Jurkat, Clone E6-1 (cell line): ENCODE data around the gene NR2F1-AS1.

Experiments used
- DNase-seq: peaks from one replicate; pipeline ENCODE4 v3.0.0-alpha.2; 2011; ENCODE audit warnings: low read depth, low spot score
- H3K4me3 ChIP-seq: 2 replicates; pipeline ENCODE4 v1.5.1; 2011; ENCODE audit warnings: mild to moderate bottlenecking, low read length, control low read depth, moderate library complexity

NR2F1-AS1 gene

DNA sequence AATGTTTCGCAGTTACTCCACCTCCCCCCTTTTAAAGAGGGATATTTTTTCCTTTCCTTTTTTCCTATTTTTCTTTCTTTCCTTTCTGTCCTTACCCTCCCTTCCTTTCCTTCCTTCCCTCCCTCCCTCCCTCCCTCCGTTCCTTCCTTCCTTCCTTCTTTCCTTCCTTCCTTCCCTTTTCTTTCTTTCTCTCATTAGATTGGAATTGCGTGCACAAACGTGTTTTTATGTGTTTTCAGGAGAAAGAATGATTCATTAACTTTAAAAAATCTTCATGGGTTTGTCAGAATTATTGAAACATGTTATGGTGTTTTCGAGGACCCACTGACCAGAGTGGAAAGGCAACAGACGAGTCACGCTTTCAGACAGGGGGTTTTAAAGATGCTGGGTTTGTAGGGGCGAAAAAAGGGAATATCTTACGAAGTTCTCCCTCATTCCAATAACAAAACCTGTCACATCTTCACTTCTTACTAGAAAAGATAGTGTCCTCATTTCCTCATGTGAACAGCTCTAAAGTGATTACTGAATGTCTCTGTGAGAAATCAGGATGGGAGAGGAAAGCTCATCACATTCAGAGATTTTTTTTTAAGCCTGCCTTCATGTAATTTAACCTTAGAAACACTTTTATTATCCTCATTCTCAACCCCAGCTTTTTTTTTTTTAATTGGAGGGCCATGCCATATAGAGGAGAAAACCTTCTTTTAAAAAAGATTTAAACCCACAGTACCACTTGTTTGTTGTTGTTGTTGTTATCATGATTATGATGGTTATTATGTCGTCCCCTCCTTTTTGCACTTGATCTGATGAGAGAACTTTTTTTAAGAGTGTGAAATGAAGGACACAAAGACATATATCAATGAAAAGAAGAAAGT, 23.9 kb upstream of the NR2F1-AS1 start:
- no peak for DNase-seq
- H3K4me3 ChIP-seq = no peak overlapping the region

DNA sequence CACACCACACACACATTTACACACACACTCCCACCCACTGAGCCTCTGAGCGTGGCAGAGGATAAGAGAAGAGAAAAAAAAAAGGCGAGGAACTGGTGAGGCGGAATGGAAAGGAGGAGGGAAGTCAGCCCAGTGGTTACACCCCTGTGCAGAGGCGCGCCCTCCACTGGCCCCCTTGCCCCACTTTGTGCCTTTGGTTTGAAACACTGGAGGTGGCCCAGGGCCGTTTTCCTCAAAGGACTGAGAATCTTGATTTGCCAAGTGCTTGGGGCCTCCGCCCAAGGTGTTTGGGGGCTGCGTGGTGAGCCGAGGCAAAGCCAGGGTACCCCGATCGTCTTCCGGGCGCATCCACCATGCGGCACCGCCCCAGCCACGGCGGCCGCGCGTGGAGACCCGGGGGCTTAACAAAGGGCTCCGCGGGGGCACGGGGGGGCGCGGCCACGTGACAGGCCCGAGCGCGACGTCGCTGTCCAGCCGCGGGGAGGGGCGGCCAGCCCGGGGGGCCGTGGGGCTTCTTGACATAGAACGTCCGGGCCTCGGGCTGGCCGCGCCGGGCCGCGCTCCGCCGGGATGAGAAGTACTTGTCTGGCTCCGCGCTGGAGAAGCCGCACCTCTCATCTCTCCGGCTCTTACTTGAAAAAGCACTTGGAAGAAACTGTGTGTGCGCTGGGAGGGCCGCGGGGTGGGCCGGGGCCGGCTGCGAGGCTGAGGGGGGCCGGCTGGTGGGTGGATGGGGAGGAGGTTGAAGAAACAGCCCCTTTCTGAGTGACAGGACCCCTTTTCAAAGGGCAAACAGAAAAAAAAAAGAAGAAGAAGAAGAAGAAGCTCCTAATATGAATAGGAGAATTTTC, 23.0 kb upstream of the NR2F1-AS1 start:
- no peak for DNase-seq

DNA sequence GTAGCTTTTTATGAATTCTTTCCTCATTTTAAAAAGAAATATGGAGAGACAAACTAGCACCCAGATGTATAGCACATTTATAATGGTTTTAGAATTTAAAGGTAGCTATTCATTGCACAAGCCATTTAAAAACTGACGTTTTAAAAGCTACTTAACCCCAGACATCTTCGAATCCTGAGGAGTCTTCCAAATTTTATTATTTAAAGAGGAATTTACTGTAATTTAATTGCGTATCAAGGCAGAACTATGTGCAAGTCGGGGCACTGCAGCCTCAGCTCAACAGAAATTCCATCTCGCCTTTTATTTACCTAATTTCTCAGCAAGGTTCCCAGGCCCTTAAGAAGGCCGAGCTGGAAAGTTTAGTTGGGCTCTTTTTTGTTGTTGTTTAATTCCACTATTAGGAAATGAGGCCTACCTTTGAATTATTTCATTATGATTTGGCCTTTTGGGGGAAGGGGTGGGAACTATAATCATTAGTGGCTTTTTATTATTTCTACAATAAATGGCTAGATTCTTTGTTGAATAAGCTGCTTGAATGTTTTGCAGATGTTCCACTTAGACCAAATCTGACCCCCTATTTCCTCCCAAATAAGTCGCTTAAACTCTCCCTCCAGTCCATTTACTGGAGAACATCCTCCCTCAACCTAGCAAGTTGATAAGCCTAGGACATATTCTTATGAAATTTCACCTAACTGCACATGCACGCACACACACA, 22.2 kb upstream of the NR2F1-AS1 start:
- DNase-seq = no peak
- H3K4me3 ChIP-seq = no peak overlapping the region

More for the DNA sequence above, 23.0 kb upstream of the NR2F1-AS1 start:
- no peak overlapping the region for H3K4me3 ChIP-seq

DNA sequence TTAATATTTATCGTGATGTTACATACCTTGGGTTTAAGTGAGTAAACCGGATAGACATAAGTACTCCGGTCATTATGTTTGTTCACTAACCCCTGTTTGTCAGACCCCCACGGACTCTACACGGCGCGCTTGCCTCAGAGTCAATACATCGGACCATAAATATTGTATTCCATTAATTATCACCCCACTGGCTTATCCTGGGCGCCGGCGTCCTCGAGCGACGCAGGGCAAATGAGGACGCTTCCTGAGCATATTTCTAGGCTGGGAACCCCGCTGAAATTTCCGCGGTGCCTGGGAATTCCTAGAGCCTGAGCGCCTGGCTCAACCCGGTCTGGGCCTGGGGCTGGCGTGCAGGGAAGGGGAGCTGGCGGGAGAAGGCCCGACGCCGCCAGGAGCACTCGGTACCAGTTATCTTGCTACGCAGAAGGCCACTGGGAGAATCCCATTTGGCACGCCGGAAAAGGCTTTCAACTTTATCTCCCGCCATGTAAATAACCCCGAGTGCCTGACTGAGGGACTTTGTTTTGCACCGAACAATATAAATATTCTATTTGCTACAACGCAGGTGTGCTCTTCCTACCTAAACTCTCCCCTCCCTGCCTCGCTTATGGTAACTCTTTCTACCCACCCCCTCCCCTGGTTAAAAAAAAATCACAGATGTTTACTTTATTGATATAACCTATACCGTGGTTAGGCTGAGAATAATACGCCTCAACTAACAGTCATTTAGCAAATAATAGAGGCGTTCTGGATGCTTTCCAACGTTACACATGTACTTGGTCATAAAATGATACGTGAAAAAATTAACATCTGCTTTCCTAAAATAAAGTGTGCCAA, 21.4 kb upstream of the NR2F1-AS1 start:
- no peak for DNase-seq
- no peak overlapping the region for H3K4me3 ChIP-seq

DNA sequence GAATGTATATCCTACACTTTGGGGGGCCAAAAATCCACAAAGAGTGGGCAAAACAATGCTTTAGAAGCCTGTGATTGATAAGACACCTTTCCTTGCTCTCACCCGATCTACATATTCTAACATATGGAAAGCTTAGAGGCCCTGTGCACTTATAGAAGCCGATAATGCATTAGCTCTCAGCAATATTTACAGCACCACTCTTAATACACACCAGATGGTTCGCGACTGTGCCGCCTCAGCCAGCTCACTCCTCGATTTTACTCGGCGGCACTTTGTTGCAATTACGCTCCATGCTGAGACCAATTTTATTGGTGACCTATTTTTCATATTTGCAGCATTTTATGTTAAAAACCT, 20.8 kb upstream of the NR2F1-AS1 start:
- no peak overlapping the region for H3K4me3 ChIP-seq
- DNase-seq = no peak

DNA sequence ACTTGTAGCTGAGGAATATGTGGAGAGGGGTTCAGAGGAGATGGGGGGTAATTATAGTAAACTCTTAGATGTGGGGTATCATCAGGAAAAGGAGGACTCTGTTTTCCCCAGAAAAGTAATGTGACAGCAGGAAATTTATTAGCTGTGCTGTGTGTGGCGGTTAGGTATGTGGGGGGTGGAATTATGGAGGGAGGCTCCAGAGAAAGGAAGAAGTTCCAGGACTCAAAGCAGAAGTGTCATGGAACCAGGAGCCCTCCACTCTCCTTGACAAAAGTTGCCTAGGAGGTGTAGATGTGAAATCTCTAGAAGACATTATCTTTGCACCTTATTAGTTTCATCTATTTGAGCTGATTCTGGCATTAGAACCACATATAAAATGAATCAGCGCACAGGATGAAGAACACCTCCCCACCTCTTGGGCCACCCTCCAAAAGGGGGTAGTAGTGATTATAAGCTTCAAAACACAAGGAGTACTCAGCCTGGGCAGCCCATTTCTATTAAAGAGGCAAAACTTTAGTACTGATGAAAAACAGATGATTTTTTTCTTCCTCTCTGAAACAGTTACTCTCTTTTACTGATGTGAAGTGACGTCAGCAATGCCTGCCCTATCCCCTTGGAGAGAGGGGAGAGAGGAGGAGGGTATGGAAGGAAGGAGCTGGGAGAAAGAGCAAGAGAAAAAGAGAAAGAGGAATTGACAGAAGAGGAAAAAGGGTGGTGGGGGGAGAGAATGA, 20.2 kb upstream of the NR2F1-AS1 start:
- DNase-seq = no peak
- no peak overlapping the region for H3K4me3 ChIP-seq

DNA sequence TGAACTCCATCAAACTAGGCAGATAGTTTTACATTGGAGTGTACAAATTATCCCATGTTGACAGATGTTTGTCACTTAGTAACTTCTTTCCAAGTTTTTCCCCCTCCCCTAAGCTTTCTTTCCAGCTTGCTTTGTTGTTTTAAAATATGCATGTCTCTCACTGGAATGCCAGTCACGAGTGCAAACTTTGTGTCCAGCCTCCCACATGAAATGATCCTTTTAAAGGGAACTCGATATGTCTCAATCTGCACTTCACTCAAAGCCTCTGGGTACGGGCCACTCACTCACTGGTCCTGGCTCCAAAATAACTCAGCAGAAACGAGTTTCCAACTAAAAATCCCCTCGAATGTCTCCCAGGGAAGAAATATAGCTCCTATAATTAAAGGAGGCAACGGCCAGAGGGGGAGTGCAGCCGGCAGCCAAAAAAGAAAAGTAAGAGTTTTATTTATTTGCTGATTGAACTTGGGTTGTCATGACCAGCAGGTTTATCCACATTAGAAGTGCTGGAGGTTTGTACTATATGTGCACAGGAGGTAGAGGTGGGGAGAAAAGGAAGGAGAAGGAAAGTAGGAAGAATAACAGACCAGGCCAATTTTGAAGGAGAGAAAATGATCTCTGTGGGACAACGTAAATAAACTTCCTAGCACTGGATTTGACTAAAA, 19.5 kb upstream of the NR2F1-AS1 start:
- no peak for DNase-seq
- H3K4me3 ChIP-seq = no peak overlapping the region

DNA sequence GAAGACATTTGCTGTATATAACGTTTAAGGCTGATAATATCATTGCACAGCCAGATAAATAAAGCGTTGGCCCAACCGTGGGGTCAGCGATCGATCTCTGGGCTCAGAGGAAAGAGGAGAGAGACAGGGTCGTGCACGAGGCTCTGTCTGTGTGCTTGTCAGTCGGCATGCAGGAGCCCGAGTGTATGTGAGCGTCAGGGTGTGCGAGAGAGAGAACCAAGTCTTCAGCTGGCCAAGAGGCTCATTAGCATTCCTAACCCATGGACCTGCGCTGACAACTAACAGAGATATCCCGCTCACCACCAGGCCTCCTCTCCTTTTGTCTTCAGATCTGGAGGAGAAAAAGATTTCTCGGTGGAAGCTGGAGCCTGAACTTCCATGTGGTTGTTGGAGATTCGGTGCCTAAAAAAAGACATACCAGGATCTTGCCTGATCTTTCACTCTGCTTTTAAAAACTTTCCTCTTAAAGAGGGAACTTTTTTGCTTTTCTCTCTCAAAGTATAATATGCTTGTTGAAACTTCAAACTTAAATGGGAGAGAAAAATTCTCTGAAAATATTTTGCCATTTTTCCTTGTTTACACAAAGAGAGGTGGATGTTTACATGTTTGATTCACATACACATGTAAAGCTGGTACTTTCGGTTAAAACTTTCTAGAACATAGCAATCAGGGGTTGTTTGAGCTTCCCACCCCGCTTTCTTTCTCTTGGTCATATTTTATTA, 18.5 kb upstream of the NR2F1-AS1 start:
- DNase-seq = no peak
- H3K4me3 ChIP-seq = no peak overlapping the region

DNA sequence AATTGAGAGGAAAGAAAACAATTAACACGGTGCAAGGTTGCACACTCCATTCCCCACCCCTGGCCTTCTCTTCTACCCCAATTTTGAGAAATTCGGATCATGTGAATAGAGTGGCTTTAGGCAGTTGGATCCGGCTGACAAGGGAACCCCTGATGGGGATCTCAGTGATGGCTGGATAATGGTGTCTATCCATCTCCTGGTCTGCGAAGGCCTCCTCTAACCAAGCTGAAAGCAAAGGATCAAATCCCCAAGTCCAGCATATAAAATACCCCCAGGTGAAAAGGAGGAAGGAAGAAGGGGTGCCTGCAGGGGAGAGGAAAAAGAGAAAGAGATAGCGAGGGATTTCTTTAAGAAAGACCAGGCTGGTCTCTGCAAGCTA, 18.0 kb upstream of the NR2F1-AS1 start:
- H3K4me3 ChIP-seq = no peak overlapping the region
- no peak for DNase-seq

DNA sequence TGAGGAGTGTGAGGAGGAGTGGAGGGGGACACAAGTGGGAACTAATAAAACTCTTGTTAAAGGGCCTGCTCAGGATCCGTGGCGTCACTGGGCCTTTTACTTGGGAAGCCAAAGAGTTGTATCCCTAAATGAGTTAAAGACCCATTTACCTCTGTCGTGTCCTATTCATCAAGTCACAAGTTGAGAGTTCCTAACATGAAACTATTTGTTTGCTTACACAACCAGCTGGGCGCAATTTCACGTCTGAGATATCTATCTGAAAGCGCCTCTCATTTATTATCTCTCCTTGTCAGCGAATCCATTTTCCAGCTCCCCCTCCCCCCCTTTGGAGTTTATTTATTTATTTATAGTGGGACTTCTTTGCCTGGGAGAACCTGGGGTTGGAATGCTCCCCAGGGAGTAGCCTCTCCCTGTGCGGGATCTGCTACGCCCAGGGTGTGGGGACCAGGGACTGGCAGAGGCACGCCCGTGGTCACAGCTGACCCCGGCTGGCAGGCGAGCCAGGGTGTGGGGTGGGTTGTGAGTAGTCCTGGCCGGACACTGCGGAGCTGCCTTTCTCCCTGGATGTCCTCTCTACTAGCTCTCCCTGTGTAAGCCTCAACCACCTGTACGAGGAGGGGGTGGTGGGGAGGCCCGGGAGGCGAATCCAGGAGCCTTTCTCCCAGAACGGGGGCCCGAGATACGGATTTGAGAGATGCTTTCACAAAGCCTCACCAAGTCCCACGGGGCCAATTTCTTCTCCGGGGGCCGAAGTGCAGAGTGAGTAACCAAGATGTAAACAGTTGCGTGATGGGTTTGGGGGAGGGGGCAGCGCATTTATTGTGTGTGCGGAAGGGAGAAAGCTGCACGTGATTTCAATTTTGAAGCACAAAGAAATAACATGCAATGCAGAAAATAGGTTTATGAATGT, 17.3 kb upstream of the NR2F1-AS1 start:
- DNase-seq = no peak
- H3K4me3 ChIP-seq = no peak overlapping the region

DNA sequence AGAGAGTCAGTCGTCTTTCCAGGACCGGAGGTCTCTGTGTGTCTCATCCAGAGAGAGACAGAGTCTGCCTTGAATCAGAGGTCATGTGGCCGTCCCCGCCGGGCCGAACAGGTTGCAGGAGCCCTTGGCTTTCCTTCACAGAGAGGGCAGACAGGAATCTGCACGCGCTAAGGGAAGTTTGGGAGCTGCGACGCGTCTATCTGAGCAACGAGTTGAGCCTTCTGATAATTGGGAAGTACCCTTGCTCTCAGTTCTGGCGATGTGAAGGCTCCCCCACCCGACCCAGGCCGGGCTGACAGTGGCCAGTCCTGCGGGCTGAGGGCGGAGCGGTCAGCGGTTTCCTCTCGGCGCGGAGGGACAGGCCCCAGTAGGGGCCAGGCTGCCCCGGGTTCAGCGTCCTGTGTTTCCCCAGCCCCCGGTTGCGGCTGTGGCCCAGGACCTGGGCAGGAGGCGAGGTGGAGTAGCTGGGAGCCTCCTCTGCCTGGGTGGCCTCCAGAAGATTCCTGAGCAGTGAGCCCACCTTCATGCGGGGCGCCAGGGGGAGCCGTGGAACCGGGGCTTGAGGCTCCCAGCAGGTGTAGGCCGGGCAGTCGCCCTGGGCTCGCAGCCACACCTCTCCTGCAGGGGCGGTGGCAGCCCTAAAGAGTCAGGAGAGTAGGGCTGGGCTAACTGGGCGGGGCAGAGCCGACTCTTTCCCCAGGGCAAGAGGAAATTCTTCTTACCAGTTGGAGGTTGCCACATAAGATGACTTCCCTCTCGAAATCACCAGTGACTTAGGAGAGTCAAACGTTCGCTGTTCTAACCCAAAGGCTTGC, 15.9 kb upstream of the NR2F1-AS1 start:
- no peak for DNase-seq
- H3K4me3 ChIP-seq = no peak overlapping the region

DNA sequence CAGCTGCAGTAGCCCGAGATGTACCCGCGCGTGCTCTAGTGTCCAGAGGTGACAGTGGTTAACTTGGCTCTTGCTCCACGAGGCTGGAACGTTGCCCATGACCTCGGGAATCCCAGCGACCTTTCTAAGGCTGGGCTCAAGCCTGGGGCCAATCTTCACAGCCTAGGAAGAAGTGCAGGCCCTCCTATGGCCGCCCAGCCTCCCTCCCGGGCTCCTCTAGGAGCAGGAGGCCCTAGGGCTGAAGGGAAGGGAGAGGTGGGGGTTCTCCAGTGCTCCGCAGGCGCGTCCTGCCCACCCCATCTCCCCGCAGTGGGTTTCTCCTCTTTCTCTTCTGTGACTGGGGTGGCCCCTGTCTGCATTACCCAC, 15.3 kb upstream of the NR2F1-AS1 start:
- H3K4me3 ChIP-seq = no peak overlapping the region

DNA sequence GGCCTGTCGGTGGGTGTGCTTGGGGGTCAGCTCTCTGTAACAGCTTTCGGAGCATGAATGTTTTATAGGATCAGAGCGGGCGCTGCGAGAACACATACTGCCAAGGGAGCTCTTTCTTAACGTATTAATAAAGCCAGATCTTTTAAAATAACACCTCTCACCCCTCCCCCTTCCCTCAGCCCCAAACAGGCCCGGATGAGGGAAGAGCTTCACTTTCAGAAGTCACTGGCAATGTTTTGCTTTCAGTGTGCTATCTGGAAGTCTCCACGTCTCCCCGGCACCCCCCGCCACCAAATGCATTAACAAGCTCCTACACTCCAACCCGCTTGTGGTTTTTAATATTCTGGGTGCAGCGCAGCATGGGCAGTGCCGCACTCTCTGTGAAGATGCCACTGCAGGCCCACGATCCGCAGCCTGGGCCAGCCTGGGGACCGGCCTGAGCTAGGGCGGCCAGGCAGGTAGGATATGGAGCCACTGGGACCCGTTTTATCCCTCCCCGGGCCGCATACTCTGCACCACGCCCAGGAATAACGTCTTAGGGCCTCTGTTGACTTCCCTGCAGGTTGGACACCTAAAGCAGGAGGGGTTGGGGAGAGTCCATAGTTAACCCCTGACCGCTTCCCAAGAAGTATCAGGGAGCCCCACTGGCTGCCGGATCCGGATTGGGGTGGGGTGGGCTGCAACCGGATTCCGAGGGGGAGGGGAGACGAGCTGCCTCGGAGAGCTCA, 14.6 kb upstream of the NR2F1-AS1 start:
- no peak for DNase-seq
- H3K4me3 ChIP-seq = no peak overlapping the region

More for the DNA sequence above, 15.3 kb upstream of the NR2F1-AS1 start:
- DNase-seq = no peak

DNA sequence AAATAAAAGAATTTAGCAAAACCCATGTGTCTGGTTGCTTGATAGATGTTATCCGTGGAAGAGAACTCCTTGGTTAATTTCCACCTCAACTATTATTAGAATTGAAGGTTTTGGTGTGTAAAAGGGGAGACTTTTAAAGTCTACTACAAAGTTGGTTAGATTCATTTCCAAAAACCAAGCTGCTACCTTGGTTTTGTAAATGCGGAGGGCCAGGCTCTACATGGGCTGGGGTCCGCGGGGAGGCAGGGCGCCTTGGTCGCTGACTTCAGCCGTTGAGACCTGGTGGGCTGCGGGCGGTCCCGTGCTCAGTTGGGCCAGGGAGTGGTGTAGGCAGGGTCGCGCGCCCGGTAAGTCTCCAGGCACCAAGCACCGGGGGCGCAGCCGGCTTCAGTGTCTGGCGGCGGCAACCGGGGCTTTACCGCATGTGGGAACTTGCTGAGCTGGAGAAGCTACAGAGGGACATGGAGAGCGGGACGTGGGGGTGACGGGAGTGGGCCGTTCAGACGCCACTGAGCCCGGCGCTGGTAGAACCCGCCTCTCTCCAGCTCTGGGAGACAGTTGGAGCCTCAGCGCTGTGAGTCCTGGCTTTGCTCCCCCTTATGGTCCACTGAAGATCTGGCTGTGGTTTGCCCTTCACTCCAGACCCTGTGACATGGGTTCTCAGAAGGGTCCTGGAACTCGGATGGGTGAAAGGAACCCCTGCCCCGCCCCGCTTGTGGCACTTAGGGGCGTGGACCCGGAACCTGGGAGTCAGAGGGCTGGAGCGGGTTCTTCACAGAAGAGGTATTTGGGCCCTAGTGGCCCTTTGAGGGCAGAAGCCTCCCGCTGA, 13.8 kb upstream of the NR2F1-AS1 start:
- DNase-seq = no peak
- no peak overlapping the region for H3K4me3 ChIP-seq
